Activated CD8-positive, alpha-beta memory T cell treated with anti-CD3 and anti-CD28 coated beads for 4 hours (primary cell): Measurements from ENCODE around the gene ZRANB1.
"Not testable (repeated sequence)": the region's sequence is repeated elsewhere in the genome, so short reads cannot be mapped to it uniquely, and the experiment has no call there.

Experiments used
- DNase-seq, 2 donors: peaks; one replicate each; pipeline ENCODE4 v3.0.0-alpha.2; 2020; ENCODE audit warnings: low read depth in 2 of 2

The ZRANB1 gene

DNA sequence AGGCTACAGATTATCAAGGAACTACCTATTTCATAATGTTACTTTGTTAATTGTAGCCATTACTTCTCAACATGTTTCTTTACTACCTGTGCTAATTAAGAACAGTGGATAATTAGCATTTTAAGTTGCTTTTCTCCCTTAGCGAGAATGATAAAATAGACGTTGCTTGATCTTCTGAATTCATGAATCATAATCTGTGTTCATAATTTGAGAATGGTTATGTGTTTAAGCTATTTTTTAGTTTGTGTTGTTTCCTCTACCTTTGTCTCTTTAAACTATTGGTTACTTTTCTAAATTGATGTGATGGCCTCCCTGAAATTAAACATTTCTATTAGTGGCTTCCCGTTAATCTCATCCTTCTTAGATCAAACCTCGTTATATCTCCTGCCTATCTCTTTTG lies at the start of gene ZRANB1:
Gene ZRANB1, plus strand, starts transcription at position 301 of the 400 bp plus-strand sequence. CDS start 371 bp downstream, outside the sequence.
- no peak for DNase-seq

DNA sequence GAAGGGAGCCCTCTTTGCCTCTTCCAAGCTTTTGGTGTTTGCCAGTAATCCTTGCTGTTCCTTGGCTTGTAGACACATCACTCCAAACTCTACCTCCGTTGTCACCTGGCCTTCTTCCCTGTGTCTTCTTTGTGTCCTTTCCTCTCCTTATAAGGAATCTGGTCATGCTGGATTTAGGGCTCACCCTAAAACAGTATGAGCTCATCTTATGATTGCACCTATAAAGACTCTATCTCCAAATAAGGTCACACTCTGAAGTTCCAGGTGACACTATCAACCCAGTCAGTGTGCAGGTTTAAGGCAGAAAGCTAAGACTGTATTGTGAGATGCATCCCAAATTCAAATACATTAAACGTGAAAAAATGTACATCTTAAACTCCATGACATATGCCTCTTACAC lies 49.0 kb upstream of the ZRANB1 start:
- no peak for DNase-seq

DNA sequence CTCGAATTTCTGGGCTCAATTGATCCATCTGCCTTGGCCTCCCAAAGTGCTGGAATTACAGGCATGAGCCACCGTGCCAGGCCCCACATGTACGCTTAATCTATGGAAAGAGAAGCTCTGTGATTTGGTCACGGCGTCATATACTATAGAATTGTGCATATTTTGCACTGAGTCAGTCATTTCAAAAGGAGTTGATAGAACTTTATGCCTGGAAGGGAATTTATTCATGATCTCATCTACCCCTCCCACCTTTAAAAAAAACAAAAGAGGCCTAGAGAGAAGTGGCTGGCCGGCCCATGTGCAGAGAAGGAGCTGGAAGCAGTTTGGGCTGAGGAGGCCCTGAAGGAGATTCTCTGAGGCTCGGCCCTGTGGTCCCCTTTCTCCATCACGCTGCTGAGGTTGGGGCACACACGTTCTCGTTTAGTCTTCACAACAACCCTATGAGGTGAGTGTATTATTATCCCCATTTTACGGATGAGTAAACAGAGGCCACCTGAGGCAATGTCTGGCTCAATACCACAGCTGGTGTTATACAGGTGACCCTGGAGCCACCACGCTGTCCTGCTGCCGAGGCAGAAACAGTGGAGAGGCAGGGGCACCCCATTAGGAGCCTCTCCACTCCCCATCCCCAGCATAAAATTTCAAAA lies 47.2 kb upstream of the ZRANB1 start:
- DNase-seq: no peak

- DNase-seq: no peak
These were observed 45.2 kb upstream of the ZRANB1 start for GRCh38 chr10:124896751-124897150.

DNA sequence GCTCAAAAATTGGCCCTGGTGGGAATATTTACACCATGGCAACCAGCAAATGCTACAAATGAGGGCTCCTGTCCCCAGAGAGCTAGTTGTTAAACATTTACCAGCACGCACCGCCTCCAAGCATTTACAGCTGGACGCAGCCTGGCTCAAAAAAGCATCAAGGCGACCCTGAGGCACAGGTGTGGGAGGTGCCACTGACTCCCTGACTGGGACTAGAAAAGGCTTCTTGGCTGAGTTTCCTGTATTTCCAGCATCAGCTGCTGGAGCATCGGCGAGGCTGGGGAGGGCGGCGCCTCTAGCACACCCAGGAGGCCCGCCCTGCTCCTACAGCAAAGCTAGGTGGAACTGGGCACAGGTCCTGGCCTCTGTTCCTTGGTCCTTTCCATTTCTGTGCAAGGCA lies 43.5 kb upstream of the ZRANB1 start:
- DNase-seq: no peak

- DNase-seq: no peak
These were observed 42.8 kb upstream of the ZRANB1 start for GRCh38 chr10:124899151-124899550.

- DNase-seq: no peak
These were observed 39.5 kb upstream of the ZRANB1 start for GRCh38 chr10:124902462-124902861.

- DNase-seq: no peak
These were observed 38.8 kb upstream of the ZRANB1 start for GRCh38 chr10:124903111-124903510.

DNA sequence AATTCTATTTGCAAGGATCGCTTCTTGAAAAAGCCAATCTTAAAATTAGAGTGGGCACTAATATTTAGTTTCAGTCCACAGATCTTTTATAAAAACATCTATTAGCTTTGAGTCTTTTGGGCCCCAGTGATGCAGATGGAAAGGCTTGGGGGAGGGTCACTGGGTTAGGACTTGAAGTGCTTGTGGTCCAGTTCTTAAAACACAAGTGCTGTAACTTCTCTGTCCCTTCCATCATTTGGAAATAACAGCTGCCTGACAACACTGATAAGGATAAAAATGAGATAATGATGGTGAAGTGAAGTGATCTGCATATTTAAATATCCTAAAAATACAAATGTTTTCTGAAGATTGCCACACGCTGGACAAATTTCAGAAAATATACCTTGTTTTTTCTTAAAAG lies 37.1 kb upstream of the ZRANB1 start:
- DNase-seq: no peak

DNA sequence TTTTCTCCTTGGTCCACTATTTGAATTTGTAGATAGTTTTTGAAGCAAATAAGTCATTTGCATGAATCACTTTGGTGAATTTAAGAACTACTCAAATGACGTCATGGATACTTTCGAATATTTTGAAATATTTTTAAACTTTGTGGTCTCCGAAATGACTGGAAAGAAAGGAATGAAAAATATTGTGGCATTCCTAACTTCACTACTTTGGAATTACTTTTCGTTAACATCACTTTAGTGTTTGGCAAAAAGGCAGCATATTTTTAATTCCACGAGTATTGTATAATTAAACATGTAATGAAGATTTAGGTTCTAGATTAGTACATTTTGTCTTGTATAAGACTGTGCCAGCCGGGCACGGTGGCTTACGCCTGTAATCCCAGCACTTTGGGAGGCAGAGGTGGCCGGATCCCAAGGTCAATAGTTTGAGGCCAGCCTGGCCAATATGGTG lies 35.3 kb upstream of the ZRANB1 start:
- DNase-seq: no peak

GRCh38 chr10:124909563-124909962 lies 32.4 kb upstream of the ZRANB1 start:
- no peak for DNase-seq

- no peak for DNase-seq
These were observed 30.5 kb upstream of the ZRANB1 start for GRCh38 chr10:124911124-124912067.

GRCh38 chr10:124912101-124912886 lies 29.6 kb upstream of the ZRANB1 start:
- DNase-seq: no peak

DNA sequence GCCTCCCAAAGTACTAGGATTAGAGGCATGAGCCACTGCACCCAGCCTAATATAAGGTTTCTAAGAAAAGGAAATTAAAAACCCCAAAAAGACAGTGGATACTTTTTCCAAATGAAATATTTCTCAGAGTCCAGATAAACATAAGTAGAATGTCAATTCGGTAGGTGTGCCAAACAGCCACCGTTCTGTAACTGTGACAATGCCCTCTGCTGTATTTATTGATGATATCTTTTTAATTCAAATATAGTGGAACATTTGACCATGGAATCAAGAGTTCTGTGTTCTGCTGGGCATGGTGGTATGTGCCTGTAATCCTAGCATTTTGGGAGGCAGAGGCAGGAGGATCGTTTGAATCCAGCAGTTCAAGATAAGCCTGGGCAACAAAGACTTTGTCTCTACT lies 28.8 kb upstream of the ZRANB1 start:
- no peak for DNase-seq

- not testable (repeated sequence) for DNase-seq
These were observed 27.5 kb upstream of the ZRANB1 start for GRCh38 chr10:124914398-124914797.

DNA sequence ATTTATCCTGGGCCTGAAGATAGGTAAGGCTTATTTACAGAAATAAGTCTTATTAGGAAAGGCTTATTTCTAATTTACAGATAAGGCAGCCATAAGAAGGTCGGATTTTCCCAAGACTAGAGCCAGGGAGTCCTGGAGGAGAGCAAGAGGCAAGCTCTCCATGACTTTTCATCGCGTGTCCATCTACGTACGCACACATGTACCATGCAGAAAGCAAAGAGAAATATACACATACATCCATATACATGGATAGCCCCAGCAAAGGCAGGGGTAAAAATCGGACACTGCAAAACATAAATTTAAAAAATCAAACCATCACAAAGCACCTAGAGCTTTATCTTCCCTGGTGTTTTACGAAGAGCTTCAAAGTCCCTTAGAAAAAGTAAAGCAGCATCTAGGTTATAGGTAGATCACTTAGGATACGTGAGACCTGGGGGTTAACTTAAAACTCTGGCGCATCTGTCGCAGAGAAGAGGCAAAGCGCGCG lies 25.8 kb upstream of the ZRANB1 start:
- DNase-seq: no peak

- peak; percentile 91 to 93 for DNase-seq
These were observed 25.1 kb upstream of the ZRANB1 start for GRCh38 chr10:124916585-124917427.

DNA sequence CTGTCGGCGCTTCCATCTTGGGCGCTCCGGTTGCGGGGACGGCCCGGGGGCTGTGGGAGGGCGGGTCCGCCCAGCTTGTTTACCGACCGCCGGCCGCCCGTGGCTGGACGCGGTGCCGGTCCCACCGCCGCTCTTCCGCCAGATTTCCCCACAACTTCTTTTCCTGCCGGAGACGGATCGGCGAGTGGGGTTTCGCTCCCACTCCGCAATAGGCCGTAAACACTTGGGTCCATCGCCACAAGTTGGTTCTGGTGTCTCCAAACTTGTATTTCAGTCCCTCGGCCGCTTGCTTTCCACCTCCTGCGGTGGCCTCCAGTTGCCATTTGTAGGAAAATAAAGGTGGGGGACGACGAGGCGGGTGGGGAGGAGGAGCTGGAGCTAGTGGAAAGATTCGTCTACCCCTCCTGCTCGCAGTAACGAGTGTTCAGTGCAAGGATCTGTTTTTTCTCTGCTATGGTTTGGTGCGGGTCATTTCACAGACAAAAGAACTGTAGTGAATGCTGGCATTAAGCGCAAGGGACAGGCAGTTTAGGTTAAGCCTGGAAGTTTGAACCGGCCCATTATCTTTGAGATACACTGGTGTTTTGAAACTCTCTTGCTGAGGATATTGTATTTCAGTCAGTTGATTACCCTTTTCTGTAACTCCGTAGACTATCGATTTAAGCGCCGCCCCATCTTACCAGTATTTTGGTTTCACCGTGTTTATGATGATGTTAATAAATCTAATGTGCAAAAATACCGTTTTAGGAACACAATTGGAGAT lies 24.3 kb upstream of the ZRANB1 start:
- no peak for DNase-seq

GRCh38 chr10:124918191-124918830 lies 23.6 kb upstream of the ZRANB1 start:
- DNase-seq: no peak

- DNase-seq: no peak
These were observed 23.0 kb upstream of the ZRANB1 start for GRCh38 chr10:124918906-124919305.
